GM10266 (cell line): Measurements from ENCODE around the gene MYEF2.

Experiments
- DNase-seq: peaks from one replicate; pipeline ENCODE4 v3.0.0; 2012; ENCODE audit errors: extremely low spot score
- CTCF ChIP-seq: IDR thresholded peaks from 2 replicates; pipeline ENCODE4 v1.5.1; 2012; ENCODE audit warnings: mild to moderate bottlenecking, low read depth; ENCODE audit not compliant: control insufficient read depth, insufficient read depth; ENCODE audit errors: missing control alignments

The MYEF2 gene

GRCh38 chr15:48147358-48147757 is 30.7 kb downstream of the MYEF2 start:
- no peak for DNase-seq
- TF ChIP-seq CTCF: no peak

- no peak for DNase-seq
- no peak for TF ChIP-seq CTCF
These were observed 32.2 kb downstream of the MYEF2 start for GRCh38 chr15:48145923-48146322.

- no peak for DNase-seq
- TF ChIP-seq CTCF: no peak
These were observed 33.2 kb downstream of the MYEF2 start for GRCh38 chr15:48144889-48145288.

- no peak for DNase-seq
- no peak for TF ChIP-seq CTCF
These were observed 34.2 kb downstream of the MYEF2 start for GRCh38 chr15:48143856-48144255.

GRCh38 chr15:48132874-48133273 is 45.2 kb downstream of the MYEF2 start:
- no peak for TF ChIP-seq CTCF
- no peak for DNase-seq

- no peak for DNase-seq
- no peak for TF ChIP-seq CTCF
These were observed 46.8 kb downstream of the MYEF2 start for GRCh38 chr15:48131324-48131723.

- DNase-seq: no peak
- no peak for TF ChIP-seq CTCF
These were observed 51.3 kb downstream of the MYEF2 start for GRCh38 chr15:48126667-48127355.
